Head of caudate nucleus (tissue), 42 donors: ENCODE measurements around the gene MIGA2.
A peak's percentile ranks its signal among the peaks of the same experiment; 100 is the strongest.

ENCODE experiments used
- DNase-seq, 42 donors: peaks; one replicate each; pipeline versions ENCODE4 v3.0.0 to v3.0.0-alpha.2; 2020 to 2021; ENCODE audit warnings: mixed read lengths in 7 of 42
- intact Hi-C: fragments of 100-400 bp; cut with DNase I; formaldehyde crosslinking; loops from one replicate; pipeline ENCODE4 v1.15.0; 2022

Gene MIGA2

DNA sequence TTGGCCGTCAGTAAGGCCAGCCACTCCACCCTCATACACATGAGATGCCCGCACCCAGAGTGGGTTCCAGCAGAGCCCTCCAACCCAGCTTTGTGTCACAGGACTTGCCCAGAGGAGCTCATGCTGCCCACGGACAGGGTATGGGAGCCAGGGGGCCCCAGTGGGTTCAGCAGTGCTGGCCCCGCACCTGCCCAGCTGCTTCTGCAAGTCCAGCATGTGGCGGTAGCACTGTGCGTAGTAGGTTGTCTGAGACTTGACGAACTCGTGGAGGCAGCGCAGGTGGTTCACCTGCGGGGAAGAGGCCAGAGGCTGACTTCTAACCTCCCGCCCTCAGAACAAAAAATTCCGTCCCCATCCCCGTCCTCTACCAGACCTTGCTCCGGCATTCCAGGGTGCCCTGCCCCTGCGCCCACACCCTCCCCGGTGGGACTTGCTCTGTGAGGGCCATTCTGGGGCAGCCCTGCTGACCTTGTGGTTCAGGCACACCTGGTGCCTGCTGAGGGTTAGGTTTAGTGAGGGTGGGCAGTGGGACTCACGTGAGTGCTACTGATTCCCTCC, 26.8 kb upstream of the MIGA2 start:
- intact Hi-C loops: no loop called here
- no peak for DNase-seq

DNA sequence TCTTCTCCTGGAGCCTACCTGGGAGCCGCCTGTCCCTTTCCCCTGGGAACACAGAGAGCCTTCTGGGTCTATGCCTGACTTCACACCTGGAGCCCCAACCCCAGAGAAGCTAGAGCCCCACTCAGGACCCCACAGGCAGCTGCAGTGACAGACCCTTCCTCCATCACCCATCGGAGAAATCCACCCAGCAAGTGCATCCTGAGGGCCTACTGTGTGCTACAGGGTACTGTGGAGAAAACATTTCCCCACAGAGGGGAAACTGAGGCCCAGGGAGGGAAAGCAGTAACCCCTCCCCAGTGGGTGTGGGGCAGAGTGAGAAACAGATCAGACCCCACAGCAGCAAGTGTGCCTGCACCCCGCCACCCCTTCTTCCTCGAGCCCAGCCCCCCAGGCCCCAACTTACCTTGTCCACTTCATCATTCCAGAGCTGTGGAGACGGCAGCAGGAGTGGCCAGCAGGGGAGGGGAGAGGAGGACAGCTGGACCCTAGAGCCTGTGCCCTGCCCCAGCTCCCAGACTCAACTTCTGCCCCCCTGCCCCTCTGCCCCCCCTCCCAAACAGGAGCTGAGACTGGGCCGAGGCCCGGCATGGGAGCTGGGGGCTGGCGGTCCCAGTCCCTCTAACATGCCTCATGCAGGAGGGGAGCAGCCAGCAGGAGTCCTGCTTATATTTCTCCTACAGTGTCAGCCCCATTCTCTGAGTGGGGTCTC, 26.0 kb upstream of the MIGA2 start:
- intact Hi-C loops: no loop called here
- DNase-seq: no peak

DNA sequence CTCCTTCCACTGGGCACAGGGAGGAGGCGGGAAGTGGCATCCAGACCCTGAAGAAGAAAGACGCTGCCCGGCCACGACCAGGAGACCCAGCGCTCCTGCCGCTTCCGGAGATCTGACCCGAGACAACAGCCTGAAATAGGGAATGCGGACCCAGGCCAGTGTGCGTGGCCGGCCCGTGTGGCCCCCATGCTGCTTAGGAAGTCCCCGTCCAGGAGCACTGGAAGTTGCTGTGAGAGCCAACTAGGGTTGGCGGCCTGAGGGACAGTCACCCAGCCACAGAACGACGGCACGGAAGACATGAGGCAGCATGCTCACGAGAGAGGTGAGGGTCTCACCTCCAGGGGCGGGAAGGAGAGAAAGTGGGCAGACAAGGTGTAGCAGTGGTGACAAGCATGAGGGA, 25.3 kb upstream of the MIGA2 start:
- intact Hi-C loops: no loop called here
- no peak for DNase-seq

DNA sequence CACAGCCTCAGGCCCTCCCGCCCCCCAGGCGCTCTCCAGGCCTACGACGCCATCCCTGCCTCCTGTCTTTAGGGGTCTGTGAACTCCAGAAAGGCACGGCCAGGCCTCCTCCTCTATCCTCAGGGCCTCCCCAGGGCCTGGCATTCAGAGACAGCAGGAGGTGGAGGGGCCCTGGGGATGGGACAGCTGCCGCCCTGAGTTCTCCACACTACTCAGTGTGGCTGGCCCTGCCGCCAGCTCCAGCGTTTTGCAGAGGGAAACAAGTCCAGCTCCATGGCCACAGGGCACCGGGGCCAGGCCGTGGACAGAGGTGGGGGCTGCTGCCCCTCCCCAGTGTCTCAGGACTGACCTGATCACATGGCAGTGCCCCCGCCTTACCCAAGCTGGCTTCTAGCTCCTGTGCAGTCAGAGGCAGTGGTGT, 24.7 kb upstream of the MIGA2 start:
- intact Hi-C loops: no loop called here
- no peak for DNase-seq

DNA sequence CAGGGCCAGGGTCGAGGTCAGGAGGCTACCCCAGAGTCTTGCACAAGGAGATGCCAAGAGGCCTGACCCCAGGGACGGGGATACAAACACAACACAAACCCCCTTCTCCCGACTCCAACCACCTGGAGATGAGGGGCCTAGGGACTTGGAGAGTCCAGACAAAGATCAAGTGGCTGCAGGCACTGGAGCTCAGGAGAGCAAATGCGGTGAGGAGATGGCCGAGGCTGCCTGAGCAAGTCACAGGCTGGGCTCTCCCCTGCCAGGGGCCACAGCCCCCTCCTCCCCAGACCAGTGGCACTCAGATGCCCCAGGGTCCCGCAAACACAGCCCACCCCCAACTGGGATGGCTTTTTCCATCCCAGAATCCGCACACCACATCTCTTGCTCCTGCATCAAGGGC, 24.1 kb upstream of the MIGA2 start:
- no peak for DNase-seq
- intact Hi-C loops: no loop called here

DNA sequence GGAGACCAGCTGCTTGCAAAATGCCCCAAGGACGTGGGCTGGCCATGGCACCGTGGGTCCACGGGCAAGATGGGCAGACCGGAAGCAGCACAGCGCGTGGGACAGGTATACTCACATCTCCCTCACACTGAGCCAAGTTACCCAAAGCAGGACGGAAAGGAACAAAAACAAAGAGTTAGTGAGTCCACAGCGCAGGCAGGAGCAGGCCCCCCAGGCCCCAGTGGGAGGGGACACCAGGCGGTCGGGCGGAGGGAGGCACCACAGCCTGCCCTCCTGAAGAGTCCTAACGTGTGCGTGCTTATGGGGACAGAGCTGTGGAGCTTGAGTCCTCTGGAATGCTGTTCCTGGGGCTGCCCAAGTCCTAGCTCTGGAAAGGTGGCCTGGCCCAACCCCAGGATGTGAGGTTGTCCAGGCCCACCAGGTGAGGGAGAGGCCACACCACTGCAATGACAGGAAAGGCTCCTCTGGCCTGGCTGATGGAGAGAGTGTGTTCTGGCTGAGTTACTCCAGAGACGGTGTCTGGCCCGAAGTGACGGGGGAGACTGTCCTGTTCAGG, 23.5 kb upstream of the MIGA2 start:
- DNase-seq: no peak
- intact Hi-C loops: no loop called here

DNA sequence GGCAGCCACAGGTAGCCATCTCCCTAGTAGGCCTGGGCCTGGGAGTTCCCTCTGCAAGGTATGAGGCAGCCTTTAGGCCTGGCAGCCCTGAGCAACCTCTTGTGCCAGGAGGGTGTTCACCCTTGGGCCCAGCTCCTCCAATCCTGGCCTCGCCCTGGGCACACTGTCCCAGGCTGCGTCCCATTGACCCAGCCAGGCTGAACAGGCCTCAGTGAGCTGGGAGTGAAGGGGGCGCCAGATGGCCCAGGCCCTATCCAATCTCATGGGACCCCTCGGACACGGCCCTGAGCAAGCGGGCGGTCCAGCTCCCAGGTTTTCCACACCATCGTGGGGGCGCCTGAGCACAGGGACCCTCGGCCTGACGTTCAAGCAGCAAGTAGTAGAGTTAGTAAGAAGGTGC, 22.8 kb upstream of the MIGA2 start:
- intact Hi-C loops: no loop called here
- DNase-seq: no peak

DNA sequence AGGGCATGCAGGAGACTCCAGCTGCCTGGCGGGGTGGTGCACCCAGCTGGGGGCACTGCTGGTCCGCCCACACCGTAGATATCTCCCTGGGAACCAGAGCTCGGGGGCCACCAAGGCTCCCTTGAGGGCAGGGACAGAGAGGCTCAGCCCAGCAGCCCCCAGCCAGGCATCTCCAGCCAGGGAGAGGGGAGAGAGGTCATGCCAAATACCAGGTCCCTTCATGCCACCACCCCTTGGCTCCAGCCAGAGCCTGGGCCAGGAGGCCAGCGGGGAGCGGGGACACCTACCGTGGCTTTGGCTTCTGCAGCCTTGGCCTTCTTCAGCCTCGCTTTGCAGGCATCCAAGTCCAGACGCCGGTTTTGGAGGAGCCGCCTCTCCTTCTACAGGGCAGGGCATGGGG, 22.3 kb upstream of the MIGA2 start:
- intact Hi-C loops: no loop called here
- DNase-seq: no peak

DNA sequence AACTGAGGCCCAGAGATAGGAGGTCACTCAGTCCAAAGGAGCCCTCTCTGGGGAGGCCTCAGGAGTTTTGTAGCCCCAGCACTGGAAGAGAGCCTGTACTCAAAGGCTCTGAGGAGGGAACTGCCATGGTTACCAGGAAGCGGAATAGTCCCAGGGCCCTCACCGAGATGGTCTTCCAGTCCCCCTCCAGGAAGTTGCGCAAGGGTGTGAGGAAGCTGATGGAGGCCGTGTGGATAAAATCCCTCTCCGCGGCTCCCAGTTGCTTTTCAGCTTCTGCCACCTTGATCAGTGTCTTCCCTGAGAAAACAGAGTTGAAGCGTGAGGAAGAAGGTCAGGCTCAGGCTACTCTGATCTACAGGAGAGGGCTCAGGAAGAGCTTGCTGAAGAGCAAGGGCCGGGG, 21.8 kb upstream of the MIGA2 start:
- intact Hi-C loops: no loop called here
- no peak for DNase-seq

DNA sequence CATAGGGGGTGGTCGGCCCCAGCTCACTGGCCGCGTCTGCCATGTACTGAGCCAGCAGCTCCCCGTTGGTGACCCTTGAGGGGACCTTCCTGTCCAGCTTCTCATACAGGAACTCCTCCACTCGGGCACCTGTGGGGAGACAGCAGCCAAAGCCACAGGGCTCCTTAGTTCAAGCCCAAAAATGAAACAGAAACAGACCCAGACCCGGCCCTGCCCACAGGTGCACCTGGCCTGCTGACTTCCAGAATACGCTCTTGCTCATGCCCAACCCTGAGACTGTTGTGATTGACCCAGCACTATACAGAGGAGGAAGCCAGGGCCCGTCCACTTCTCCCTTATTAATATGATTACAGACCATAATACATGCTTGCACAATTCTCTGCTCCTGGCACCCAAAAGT, 15.3 kb upstream of the MIGA2 start:
- DNase-seq: no peak
- intact Hi-C loops: no loop called here

DNA sequence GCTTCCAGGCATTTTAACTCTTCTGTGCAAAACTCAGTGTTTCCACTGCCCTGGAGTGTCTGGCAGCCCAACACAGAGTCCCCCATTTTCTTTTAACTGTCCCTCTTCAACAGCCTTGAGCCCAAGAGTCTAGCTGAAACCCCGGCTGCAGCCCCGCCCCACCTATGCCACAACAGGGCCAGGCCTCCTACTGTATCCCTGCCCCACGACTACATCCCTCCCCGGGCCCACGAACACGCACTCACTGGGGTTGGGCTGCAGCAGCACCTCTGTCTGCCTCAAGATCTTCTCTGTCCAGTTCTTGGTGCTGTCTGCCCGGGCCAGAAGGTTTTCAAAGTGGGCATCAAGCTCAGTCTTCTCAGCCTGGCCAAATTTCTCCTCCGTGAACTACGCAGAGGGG, 14.4 kb upstream of the MIGA2 start:
- intact Hi-C loops: no loop called here
- DNase-seq: no peak

DNA sequence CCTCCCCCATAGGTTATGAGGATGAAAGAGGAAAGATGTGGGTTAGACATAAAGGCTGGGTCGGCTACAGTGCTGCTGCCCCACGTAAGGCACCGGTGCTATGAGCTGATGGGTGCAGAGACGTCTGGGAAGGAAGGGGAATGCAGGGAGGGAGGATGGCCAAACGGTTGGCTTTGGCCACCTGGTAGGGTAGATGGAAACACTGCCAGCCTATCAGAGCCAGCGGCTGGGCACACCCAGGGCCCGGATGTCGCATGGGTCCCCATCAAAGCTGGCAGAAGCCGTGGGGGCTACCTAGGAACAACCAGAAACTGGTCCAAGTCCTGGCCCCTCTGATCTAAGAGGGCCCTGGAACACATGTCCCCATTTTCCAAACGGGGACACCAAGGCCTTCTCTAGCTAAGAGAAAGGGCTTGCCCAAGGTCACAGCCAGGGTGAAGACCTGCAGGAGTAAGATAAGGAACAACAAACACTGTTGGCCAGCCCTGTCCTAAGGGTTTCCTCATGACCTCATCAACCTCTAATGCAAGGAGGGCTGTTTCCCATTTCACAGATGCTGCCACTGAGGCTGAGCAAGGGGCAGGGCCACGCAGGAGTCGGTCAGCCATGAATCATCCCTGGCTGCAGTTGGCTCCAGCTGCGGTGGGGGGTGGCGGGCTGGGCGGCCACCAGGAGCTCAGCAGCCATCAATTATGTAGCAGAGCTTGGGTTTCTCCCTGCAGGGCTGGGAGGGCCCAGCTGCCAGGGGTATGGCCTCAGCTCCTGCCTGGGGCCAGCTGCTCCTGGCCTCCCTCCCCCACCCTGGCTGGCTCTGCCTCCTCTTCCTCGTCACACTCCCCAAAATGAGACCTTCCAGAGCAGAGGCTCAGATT, 13.2 kb upstream of the MIGA2 start:
- intact Hi-C loops: no loop called here
- DNase-seq: peak in 31 of 42 donors; percentile 11 to 73 (median 44)

DNA sequence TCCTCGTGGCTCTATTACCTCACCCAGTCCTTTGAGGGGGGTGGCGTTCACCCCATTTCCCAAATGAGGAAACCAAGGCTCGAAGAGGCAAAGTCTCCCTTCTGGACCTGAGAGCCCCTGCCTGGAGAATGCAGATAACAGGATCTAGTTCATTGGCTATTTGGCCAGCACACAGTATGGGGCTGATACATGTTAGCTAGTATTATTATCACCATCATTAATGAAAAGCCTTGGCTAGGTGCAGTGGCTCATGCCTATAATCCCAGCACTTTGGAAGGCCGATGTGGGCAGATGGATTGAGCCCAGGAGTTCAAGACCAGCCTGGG, 12.6 kb upstream of the MIGA2 start:
- DNase-seq: no peak
- intact Hi-C loops: no loop called here

DNA sequence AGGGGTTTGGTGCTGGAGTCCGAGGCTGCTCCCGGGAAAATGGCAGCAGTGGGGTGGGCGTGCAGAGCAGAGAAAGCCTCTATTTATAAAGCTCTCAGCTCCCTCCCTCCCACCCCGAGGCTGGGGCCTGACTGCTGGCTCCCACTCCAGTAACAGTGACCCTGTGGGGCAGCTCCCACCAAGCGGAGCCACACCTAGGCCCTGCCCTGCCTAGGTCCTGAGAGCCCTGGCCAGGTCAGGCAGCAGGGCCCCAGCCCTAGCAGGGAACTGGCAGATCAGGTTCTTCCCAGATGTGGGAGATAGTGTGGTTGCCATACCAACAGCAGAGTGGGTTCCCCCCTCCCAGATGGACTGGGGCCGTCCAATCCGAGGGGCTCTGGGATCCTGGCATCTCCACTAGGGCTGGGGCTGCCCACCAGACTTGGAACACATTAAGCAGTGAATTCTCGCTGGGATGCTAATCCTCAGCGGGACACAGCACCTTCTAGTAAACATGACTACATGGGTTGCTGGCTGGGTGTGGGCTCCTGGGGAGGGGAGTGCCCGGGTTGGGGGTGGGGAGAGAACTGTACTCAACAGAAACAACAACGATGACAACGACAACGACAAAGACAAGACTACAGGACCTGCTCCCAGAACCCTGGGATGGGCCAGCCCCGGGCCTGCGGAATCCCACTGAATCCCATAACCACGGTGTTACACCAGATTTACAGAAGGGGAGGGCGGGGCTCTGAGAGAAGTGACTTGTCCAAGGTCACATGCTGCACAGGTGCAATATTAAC, 9.8 kb upstream of the MIGA2 start:
- DNase-seq: peak in 28 of 42 donors; percentile 22 to 67 (median 41)
- intact Hi-C loops: no loop called here

DNA sequence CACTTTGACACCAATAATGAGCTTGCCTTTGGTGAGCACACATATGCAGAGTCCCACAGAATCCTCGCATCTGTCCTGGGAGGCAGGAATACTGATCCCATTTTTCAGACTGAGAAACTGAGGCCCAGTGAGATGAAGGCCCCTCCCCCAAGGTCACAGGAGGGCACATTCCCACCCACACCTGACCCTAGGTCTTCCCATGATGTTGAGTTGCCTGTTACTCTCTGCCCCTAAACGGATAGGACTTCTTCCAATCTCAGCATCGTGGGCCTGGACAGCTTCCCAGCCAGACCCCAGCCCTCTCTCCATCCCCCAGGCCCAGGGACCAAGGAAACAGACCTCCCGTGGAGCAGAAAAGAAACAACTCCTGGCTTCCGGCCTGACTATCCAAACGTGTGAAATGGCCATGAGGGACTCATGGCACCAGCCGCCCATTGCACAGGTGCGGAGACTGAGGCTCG, 9.2 kb upstream of the MIGA2 start:
- no peak for DNase-seq
- intact Hi-C loops: no loop called here

DNA sequence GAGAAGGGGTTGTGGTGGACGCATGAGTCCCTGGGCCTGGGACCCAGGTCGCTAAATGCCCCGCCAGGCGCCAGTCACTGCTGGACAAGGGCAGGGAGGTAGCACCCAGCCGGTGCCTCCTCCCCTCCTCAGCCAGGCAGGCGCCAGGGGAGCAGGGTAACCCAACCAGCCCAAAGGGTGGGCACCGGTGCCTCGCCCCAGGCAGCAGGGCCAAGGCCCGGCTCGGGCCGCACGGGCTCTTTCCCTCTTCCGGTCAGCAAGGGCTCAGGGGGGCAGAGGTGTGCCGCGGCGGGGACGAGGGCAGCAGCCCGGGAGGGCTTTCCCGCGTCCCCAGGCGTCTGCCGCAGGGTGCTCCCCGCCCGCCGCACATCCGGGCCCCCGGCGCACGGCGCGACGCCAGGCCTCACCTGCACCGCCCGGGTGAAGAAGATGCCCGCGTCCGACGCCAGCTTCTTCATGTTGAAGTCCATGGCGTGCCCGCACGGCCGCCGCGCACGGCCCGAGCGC, 8.7 kb upstream of the MIGA2 start:
- intact Hi-C loops: no loop called here
- peak in 7 of 42 donors; percentile 15 to 74 (median 43) for DNase-seq

DNA sequence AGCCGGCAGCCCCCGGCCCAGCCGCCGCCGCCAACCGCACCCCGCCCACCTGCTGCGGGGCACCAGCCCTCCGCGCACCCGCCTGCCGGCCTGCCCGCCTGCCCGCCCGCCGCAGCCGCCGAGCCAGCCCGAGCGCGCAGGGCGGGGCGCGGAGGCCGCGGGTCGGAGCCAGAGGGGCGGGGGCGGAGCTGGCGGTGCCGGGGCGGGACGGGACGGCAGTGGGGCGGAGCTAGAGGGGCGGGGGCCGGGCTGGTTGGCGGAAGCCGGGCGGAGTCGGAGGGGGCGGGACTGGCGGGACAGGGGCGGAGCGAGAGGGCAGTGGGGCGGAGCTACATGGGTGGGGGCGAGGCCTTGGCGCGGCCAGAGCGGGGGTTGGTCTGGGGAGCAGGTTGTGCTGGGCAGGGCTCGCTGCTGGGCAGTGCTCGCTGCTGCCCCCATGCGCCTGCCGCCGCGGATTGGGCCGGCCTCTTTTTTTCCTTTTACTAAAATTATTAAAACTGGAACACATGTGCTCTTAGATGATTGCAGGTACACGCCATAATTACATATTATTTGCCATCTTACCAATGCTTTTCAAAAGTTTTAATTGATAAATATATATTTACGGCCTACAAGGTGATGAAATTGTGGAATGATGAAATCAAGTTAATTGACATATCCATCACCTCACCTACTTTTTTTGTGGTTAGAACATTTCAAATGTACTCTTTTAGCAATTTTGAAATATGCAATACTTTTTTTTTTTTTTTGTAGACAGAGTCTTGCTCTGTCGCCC, 8.0 kb upstream of the MIGA2 start, which contains the start of gene SH3GLB2:
TSS of gene SH3GLB2 (minus strand) at position 140 of the 775 bp plus-strand sequence. CDS start 177 bp downstream, outside the sequence.
- peak; percentile 88 to 100 (median 98) for DNase-seq
- intact Hi-C loops: no loop called here

DNA sequence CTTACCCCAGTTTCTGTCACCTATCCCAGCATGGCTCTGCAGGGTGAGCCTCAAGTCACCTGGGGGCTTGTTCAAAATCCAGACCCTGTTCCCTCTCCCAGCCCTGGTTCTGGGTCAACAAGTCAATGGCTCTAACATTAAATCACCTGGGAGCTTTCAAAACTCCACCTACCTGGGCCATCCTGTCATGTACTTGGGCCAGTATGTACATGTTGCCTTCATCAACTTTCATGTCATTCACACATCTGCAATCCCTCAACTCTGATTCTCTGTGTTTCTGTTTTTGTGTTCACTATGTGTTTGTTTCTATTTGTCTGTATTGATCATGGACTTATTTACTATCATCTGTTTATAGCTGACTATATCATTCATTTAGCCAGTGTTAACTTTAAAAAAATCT, 6.2 kb upstream of the MIGA2 start:
- intact Hi-C loops: no loop called here
- no peak for DNase-seq
